H4 (cell line): ENCODE results near the gene CPSF4. TPM values are rescaled to one million over a fixed set of nuclear protein-coding genes. Genes with fewer than 3 reads are reported as not detected.

Experiments
- DNase-seq: peaks from one replicate; pipeline ENCODE4 v3.0.0-alpha.2; 2015; ENCODE audit warnings: low spot score
- total RNA-seq: library from RNA; depleted of rRNA; stranded (reverse); fragments of >200 nt; shearing (Covaris generic); gene quantifications from 2 replicates; pipeline ENCODE4 v1.2.3, GENCODE V29; 2014

The CPSF4 gene
- total RNA-seq, 1 experiment from 2014 or later = 32.6 TPM

- DNase-seq = no peak
Measured at GRCh38 chr7:99448855-99449254, 10.1 kb downstream of the CPSF4 start.

GRCh38 chr7:99449326-99449725, 10.6 kb downstream of the CPSF4 start:
- DNase-seq = no peak

DNA sequence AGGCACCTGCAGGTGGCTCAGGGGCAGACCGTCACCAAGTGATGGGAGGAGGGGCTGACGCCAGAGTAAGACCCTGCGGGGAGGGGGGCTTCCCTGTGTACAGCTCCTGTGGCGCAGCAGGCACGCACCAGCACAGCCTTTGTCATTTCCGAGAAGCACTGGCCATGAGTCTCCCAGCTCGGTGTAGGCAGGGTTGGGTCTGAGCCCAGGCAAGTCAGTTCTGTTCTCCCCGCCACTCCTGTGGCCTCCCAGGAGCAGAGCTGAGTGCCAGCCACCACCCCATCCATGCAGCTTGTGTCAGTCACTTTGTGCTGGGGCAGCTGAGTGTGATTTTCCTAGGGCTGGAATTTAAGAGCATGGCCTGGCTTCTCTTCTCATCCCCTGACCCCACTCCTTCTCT, 13.2 kb downstream of the CPSF4 start:
- DNase-seq = no peak

GRCh38 chr7:99452541-99452940, 13.8 kb downstream of the CPSF4 start:
- no peak for DNase-seq

DNA sequence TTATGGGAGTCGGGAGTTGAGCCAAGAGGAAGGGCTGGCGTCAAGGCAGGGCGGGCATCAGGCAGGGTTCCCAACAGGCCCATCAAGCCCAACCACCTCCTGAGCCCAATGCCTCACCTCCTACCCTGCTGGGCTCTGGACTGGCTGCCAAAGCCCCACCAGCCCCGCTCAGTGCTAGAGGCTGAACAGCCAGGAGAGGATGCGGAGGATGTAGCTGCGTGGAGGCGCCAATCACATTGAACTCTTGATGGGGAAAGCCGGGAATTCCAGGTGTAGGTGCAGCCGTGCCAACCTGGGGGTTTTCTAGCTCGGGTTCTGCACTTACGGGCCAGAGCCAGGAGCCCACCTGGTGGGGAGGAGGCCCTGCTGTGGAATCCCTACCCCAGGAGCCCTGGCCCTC, 14.4 kb downstream of the CPSF4 start:
- DNase-seq = no peak

DNA sequence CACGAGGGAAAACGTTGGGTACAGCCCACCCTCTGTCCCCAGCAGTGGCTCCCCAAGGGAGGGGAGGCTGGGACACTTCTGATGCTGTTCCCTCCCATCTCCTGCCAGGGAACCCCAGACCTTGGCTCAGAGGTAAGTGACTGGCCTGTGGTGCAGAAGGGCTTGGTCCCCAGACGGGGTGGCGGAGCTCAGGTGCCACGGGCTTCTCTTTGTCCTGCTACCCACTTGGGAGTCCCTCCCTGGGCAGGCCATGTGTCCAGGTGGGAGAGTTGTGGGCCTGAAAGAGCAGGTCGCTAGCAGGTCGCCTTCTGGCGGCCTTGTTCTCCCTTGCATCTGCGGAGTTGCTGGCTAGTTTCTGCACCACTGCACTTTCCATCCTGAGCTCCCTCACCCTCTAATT, 17.1 kb downstream of the CPSF4 start:
- DNase-seq = no peak

- DNase-seq = no peak
Measured at GRCh38 chr7:99456288-99456687, 17.5 kb downstream of the CPSF4 start.

DNA sequence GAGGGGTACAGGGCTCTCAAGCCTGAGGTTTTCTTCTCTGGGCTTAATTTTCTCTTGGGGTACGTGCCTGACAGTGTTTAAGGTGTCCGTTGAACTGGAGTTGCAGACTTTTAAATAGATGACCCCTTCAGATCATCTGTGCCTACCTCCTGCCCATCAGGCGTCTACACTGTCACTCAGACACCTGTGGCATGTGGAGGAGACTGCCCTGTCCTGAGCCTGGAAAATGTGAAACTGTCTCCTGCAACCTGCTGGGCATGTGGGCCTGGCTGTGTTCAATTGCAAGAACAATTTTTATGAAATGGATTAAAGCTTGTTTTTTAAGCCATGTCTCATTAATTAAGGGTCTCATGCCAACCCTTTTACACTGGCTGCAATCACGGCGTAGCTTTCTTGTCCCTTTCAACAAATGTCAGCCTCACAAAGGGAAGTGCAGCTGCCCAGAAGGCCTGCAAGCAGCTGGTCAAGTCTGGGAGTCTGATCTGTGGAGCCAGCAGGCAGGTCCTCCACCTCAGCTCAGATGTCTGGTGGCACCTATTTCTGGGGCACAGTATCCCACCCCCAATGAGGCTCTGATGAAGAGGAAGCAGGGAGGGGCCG, 18.4 kb downstream of the CPSF4 start:
- DNase-seq = no peak

- no peak for DNase-seq
Measured at GRCh38 chr7:99457650-99458493, 19.1 kb downstream of the CPSF4 start.

DNA sequence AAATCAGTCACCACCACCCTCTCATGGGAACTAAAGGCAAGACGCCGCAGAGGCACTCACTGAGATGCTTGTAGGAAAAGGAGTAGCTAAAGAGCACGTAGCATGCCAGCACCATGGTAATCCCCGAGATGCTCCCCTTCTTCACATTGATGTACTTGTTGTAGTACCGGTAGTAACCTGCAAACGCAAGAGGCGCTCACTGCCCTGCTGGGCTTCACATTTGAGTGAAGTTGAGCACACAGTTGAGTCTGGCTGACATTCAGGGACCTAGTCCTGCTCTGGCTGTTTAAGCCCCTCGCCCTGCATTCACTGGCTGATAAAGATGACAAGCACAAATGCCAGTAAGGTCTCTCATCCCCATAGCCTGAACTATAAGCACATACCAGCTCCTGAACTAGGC, 20.3 kb downstream of the CPSF4 start:
- DNase-seq = no peak

DNA sequence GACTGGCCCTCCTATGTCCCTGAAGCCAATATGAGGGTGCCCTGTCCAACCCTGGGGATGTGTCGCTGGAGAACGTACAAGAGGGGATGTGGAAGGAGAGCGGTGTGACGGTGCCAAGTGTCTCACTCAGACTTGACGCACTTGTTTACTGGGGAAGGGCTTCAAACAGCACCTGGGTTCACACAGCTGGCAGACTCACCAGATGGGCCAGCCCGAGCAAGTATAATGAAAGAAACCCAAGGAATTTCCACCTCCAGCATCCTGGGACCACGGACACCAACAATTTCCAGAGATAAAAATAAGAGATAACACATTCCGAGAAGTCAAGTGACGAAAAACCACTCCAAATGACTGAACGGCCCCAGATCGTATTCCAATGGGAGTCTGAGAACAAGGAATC, 21.9 kb downstream of the CPSF4 start:
- no peak for DNase-seq

DNA sequence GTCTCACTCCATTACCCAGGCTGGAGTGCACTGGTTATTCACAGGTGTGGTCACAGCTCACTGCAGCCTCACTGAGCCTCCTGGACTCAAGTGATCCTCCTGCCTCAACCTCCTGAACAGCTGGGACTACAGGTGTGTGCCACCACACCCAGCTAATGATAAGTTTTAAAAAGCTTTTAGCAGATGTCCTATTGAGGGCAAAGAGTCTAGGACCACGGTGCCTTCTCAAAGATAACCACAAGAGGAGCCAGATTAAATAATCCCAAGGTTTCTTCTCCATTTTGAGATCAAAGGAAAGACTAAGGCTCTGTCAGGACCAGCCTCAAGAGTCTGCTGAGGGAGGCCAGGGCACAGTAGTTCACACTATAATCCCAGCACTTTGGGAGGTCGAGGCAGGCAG, 22.5 kb downstream of the CPSF4 start:
- DNase-seq = no peak

DNA sequence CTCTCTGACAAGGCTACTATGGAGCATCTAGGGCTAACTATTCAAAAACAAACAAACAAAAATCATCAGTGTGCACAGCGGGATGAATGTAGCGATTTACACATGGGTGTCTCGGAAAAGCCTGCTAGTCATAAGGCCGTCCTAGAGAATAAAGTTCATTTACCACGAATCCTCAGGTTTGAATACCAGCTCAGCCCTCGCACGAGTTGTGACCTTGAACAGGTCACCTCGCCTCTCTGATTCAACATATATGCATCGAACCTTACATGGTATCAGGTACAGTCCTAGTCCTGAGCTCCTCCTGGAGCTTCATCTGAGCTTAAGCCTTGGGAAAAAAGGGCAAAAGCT, 26.7 kb downstream of the CPSF4 start:
- no peak for DNase-seq

- DNase-seq = no peak
Measured at GRCh38 chr7:99468336-99468918, 29.7 kb downstream of the CPSF4 start.

DNA sequence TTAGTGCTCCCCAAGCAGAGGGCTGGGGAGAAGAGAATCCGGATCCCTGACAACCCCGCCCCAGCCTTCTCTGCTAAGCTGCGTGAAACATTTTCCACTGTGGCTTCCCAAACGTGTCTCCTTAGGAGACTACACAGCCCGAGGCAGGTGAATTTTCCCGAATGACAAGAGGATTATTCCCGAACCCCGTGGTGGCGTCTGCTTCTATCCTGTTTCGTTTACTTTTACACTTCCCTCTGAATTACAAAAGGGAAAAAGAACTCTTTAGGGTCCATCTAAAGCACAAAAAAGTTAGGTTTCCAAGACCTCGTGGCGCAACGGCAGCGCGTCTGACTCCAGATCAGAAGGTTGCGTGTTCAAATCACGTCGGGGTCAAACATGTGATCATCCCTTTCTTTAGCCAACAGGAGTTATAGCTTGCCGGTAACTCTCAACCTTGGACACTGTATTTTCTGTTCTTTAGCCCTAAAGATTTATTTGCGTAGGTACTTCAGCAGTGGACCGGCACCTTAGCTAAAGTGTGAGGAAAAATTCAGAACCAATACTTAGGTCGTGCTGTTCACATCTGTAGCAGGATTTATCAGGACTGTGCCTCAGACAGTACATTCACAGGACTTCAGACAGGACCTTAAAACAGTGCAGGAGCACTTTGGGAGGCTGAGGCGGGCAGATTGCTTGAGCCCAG, 30.8 kb downstream of the CPSF4 start:
- no peak for DNase-seq

- peak; percentile 95 for DNase-seq
Measured at GRCh38 chr7:99472561-99473314, 34.0 kb downstream of the CPSF4 start, which contains the start of gene ZNF789. TSS of gene ZNF789 (plus strand) at chr7:99472890. CDS start at chr7:99476457, 3,567 bp downstream.

GRCh38 chr7:99473315-99473596, 34.5 kb downstream of the CPSF4 start:
- peak; percentile 59 for DNase-seq

DNA sequence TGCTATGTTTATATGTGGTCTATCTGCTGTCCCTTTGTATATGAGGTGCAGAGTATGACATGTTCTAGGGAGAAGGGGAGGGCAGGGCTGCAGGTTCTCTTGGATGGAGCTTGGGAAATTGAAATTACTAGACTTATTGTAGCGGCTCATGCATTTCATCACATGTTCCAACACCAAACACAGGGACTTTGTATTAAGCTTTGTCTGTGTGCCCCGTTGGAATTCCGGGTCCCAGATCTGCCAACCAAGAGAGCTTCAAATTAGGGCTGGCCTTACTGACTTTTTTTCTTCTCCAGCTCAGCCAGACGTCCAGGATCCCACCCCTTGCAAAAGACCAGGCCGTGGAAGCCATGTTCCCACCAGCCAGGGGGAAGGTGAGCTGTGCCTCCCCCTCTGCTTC, 37.4 kb downstream of the CPSF4 start:
- no peak for DNase-seq

DNA sequence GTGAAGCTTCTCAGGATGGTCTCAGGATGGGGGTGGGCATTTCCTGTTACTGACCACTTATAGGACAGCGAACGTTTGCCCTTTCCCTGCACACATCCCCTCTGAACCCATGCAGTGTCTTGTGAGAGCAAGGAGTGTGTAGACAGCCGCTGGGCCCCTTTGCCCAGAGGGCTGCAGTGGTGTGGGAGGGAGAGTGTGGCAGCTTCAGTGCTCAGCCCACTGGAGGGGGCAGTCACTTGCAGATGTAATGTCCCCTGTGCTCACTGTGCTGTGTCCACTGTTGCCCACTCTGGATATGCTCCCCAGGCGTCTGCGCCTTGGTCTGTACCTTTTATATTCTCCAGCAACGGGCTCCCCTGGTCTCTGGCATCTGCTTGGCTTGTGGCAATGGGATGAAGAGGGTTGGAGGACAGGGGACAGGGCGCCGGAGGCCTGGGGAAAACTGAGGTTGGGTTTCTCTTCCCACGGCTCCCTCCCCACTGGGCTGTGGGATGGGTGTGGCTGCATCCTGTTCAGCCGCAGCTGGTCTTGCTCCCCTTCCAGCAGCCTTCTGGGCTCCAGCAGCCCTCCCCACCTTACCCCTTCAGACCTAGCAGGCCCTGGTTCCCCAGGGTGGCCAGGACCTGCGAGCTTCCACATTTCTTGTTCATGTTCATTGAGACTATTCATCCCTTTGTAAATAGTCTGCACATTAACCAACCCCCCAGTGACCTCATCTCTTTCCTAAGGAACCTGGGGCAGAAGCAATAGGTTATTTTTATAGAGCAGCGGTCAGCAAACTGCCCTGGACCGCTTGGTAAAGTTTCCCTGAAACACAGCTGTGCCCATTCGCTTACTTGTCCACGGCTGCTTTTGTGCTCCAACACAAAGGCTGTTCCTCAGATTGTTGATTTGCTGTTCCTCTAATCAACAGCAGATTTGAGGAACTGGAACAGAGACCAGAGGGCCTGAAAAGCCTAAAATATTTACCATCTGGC, 40.0 kb downstream of the CPSF4 start:
- DNase-seq = no peak

DNA sequence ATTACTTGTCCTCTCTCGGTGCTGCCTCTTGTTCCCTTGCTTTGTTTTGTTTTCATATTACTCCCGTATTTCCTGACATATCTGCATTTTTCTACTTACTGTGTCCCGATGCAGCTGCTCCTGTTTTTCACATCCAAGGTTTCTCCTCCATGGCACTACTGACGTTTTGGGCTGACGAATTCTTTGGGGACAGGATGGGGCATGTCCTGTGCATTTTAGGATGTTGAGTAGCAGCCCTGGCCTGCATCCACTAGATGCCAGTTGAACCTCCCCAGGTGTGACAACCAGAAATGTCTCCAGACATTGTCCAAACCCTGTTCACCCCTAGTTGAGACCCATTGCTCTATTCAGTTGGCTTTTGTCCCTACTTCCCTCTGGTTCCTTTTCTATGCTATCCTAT, 46.4 kb downstream of the CPSF4 start:
- peak; percentile 3 for DNase-seq

DNA sequence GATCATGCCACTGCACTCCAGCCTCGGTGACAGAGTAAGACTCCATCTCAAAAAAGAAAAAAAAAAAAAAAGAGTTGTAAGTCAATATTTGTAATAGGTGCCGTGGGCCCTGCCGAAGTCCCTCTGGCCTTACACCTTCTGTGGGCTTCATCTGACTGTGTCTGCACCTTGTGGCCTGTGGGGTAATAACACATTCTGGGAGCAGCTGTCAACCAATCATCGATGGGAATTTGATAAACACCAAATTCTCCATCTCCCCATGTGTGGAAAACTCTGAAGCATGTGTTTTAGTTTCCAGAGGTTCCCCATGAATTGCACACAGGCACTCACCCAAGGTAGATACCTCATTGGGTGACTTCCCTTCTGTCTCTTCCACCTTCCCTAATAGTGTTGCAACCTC, 50.5 kb downstream of the CPSF4 start:
- DNase-seq = peak; percentile 3
